ENCODE results near the gene UNC80. TPM values are rescaled to one million over a fixed set of nuclear protein-coding genes. Genes with fewer than 3 reads are reported as not detected.

UNC80 gene
- total and polyA plus RNA-seq, 2 experiments from 2014 or later = 0.03 to 0.12 TPM

- Histone ChIP-seq H3K4me2 (no peak overlapping the region), H3K27me3 (no peaks in the 10 kb centered on the region), H3K36me3 (replicated peaks; ENCODE audit: insufficient read depth, low read depth) (no peaks in the 10 kb centered on the region), H3K27ac (no peak overlapping the region), H3K4me3 (no peak overlapping the region), H3K4me1 (ENCODE audit: insufficient read depth) (no peaks in the 10 kb centered on the region), H3K9me3 (ENCODE audit: low read depth) (no peaks in the 10 kb centered on the region), H3K79me2 (no peaks in the 10 kb centered on the region), H2AFZ (no peak overlapping the region), H3K9me2 (replicated peaks; ENCODE audit: insufficient read depth) (no peaks in the 10 kb centered on the region), H4K20me1 (ENCODE audit: insufficient read depth, poor library complexity, severe bottlenecking) (no peaks in the 10 kb centered on the region)
- TF ChIP-seq CTCF (IDR thresholded peaks at IDR 0.05; ENCODE audit: poor library complexity) (no peak), EZH2phosphoT487 (IDR thresholded peaks at IDR 0.05; ENCODE audit: low read depth, severe bottlenecking, unreplicated experiment) (no peak), EZH2 (IDR thresholded peaks at IDR 0.05; ENCODE audit: borderline replicate concordance) (no peak)
- 98% methylated on average over 19 of the region's 24 CpGs for WGBS (ENCODE audit: low lambda C conversion rate, missing lambda C conversion rate)
- no peak for DNase-seq (ENCODE audit: low spot score)
Measured at GRCh38 chr2:209808521-209808920, 36.9 kb downstream of the UNC80 start.

- Histone ChIP-seq H3K9me3 (ENCODE audit: low read depth) (no peaks in the 10 kb centered on the region), H3K27me3 (no peaks in the 10 kb centered on the region), H3K79me2 (no peaks in the 10 kb centered on the region), H3K4me3 (no peak overlapping the region), H3K27ac (no peak overlapping the region), H3K4me2 (no peak overlapping the region), H3K9me2 (replicated peaks; ENCODE audit: insufficient read depth) (no peaks in the 10 kb centered on the region), H3K36me3 (replicated peaks; ENCODE audit: insufficient read depth, low read depth) (no peaks in the 10 kb centered on the region), H2AFZ (no peak overlapping the region), H4K20me1 (ENCODE audit: insufficient read depth, poor library complexity, severe bottlenecking) (no peaks in the 10 kb centered on the region), H3K4me1 (ENCODE audit: insufficient read depth) (no peaks in the 10 kb centered on the region)
- TF ChIP-seq CTCF (IDR thresholded peaks at IDR 0.05; ENCODE audit: poor library complexity) (no peak), EZH2 (IDR thresholded peaks at IDR 0.05; ENCODE audit: borderline replicate concordance) (no peak), EZH2phosphoT487 (IDR thresholded peaks at IDR 0.05; ENCODE audit: low read depth, severe bottlenecking, unreplicated experiment) (no peak)
- no peak for DNase-seq (ENCODE audit: low spot score)
- WGBS (ENCODE audit: low lambda C conversion rate, missing lambda C conversion rate) = 98% methylated on average over 19 of the region's 20 CpGs
Measured at GRCh38 chr2:209809256-209809655, 37.6 kb downstream of the UNC80 start.

GRCh38 chr2:209817844-209818271, 46.2 kb downstream of the UNC80 start:
- no peak overlapping the region for H3K27ac ChIP-seq
- no peaks in the 10 kb centered on the region for H3K9me2 ChIP-seq (replicated peaks; ENCODE audit: insufficient read depth)
- no peak overlapping the region for H2AFZ ChIP-seq
- H3K79me2 ChIP-seq = no peaks in the 10 kb centered on the region
- DNase-seq (ENCODE audit: low spot score) = no peak
- 48% methylated on average over 8 of the region's 8 CpGs for WGBS (ENCODE audit: low lambda C conversion rate, missing lambda C conversion rate)
- no peaks in the 10 kb centered on the region for H3K36me3 ChIP-seq (replicated peaks; ENCODE audit: insufficient read depth, low read depth)
- no peak overlapping the region for H3K4me2 ChIP-seq
- H3K4me3 ChIP-seq = no peak overlapping the region
- H3K27me3 ChIP-seq = no peaks in the 10 kb centered on the region
- no peaks in the 10 kb centered on the region for H3K4me1 ChIP-seq (ENCODE audit: insufficient read depth)
- no peaks in the 10 kb centered on the region for H4K20me1 ChIP-seq (ENCODE audit: insufficient read depth, poor library complexity, severe bottlenecking)
- TF ChIP-seq EZH2phosphoT487 (IDR thresholded peaks at IDR 0.05; ENCODE audit: low read depth, severe bottlenecking, unreplicated experiment) (no peak), EZH2 (IDR thresholded peaks at IDR 0.05; ENCODE audit: borderline replicate concordance) (no peak)
- H3K9me3 ChIP-seq (ENCODE audit: low read depth) = no peaks in the 10 kb centered on the region

GRCh38 chr2:209818939-209819338, 47.3 kb downstream of the UNC80 start:
- H3K27me3 ChIP-seq = no peaks in the 10 kb centered on the region
- no peak overlapping the region for H3K4me3 ChIP-seq
- H2AFZ ChIP-seq = no peak overlapping the region
- no peaks in the 10 kb centered on the region for H4K20me1 ChIP-seq (ENCODE audit: insufficient read depth, poor library complexity, severe bottlenecking)
- no peaks in the 10 kb centered on the region for H3K4me1 ChIP-seq (ENCODE audit: insufficient read depth)
- WGBS (ENCODE audit: low lambda C conversion rate, missing lambda C conversion rate) = 94% methylated on average over 7 of the region's 7 CpGs
- no peak overlapping the region for H3K4me2 ChIP-seq
- H3K9me3 ChIP-seq (ENCODE audit: low read depth) = no peaks in the 10 kb centered on the region
- TF ChIP-seq CTCF (IDR thresholded peaks at IDR 0.05; ENCODE audit: poor library complexity) (no peak), EZH2 (IDR thresholded peaks at IDR 0.05; ENCODE audit: borderline replicate concordance) (no peak), EZH2phosphoT487 (IDR thresholded peaks at IDR 0.05; ENCODE audit: low read depth, severe bottlenecking, unreplicated experiment) (no peak)
- DNase-seq (ENCODE audit: low spot score) = no peak
- H3K36me3 ChIP-seq (replicated peaks; ENCODE audit: insufficient read depth, low read depth) = no peaks in the 10 kb centered on the region
- H3K79me2 ChIP-seq = no peaks in the 10 kb centered on the region
- no peak overlapping the region for H3K27ac ChIP-seq
- no peaks in the 10 kb centered on the region for H3K9me2 ChIP-seq (replicated peaks; ENCODE audit: insufficient read depth)

Data from hepatocyte (in vitro differentiated cells).